HG03139 (cell line): ENCODE data around the gene BRAT1.

Experiments used
- ATAC-seq: cut with Tn5 transposase; IDR thresholded peaks from one replicate; pipeline ENCODE4 v1.9.1; 2021; ENCODE audit not compliant: unreplicated experiment

Gene BRAT1

DNA sequence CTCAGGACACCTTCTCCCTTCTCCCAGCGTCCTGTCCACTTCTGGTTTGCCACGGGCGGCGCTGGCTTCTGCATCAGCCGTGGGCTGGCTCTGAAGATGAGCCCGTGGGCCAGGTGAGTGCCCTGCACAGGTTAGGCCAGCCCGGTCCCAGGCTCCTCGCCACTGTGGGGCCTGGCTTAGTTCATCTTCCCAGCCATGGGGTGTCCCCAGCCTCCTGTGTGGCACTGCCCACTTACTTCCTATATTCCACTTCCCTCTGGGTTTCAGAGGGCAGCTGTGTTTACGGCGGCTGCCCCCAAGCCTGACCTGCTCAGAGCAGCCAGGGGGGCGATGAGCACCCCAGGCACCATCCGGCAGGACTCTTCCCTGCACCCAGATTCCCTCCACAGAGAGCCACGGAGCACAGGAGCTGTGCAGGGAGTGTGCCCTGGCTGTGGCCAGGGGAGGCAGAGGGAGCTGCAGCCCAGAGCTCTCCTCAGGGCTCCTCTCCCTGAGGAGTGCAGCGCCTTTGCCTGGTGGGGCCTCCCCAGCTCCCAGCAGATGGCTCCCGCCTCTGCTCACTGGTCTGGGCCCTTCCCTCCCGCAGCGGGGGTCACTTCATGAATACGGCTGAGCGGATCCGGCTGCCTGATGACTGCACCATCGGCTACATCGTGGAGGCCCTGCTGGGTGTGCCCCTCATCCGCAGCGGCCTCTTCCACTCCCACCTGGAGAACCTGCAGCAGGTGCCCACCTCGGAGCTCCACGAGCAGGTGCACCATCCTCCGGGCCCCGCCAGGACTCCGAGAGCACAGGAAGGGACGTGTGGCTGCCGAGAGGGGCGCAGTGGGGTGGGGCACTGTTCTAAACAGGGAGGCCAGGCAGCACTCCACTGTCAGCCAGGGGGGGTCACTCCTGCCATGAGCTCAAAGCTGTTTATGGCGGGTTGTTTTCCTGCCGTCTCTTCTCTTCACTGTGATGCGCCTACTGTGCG, 29.4 kb downstream of the BRAT1 start:
- ATAC-seq: no peak

DNA sequence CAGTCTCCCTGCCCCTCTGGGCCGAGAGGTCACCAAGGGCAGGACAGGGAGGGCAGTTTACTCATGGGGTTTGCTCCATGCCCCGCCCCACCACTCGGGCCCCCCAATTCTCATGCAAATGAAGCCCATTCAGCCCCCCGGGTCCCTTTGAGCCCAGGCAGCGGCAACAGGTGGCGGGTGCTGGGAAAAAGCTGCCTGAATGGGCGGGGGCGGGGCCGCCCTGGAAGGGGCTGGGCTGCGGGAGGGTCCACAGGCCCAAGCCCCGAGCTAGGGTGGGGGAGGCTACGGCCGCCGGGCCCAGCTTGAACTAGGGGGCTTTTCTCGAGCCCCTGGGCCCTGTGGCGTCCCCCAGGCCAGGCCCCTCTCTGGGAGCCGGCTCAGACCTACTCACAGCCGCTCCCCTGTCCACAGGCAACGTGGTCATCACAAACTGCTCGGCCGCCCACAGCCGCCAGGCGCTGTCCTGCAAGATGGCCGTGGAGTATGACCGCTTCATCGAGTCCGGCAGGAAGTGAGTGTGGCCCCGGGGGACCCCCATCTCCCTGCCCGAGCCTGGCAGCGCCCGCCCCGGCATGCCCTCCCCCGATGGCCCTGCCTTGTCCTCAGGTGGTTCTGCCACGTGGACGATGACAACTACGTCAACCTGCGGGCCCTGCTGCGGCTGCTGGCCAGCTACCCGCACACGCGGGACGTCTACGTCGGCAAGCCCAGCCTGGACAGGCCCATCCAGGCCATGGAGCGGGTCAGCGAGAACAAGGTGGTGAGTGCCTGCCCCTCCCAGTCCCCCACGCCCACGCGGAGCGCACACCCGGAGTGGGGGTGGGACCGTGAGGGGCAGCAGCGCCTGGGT, 30.3 kb downstream of the BRAT1 start:
- no peak for ATAC-seq

DNA sequence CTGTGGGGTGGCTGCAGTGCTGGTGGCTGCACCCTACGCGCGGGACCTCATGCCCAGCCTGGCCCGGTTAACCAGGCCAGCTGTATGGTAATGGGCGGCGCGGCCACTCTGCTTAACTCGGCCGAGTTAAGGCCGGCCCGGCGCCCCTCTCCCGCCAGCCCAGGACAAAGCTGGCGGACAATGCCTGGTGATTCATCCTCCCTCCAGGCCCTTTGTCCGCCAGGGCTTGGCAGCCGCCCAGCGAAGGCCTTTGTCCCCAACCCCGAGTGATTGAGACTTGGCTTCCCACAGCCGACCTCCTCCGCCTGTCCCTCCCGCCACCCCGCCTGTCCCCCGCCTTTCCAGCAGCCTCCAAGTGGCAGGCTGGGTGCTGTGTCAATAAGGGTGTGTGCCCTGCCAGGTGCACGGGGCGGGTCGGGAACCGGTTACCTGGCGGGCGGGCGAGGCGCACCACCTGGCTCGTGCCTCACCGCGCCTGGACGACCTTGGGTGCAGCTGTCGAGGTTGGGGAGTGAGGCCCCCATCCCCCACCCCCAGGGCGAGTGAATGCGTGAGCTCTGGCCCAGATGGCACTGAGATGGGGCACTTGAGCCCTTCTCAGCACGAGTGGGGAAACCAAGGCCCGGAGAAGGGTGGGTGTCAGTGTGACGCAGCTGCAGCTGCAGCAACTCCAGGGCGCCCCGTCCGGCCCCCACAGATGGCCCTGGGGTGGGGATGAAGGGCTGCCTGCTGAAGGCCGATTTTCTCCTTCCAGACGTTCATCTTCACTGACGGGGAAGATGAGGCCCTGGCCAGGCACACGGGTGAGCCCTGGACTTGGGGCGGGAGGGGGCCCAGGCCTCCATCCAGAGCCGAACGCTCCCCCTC, 31.1 kb downstream of the BRAT1 start:
- no peak for ATAC-seq

DNA sequence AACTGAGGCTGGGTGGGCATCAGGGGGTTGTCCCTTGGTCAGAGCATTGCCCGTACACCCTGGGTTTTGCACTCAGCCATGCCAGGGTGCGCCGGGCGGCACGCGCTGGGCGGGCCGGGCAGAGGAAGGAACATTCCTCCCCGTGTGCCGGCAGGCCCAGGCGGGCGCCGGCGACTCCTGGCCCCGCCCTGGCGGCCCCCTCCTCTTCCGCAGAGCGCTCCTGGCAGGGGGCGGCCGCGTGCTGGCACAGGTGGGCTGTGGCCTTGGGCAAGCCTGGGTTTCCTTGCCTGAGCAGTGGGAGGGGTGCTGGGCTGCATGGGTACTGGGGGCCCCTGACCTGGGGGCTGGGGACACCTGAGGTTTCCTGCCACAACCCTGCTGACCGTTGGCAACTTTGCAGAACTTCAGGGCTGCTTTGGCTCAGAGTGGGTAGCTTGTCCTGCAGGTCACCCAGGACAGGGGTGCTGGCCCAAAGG, 31.8 kb downstream of the BRAT1 start:
- no peak for ATAC-seq

DNA sequence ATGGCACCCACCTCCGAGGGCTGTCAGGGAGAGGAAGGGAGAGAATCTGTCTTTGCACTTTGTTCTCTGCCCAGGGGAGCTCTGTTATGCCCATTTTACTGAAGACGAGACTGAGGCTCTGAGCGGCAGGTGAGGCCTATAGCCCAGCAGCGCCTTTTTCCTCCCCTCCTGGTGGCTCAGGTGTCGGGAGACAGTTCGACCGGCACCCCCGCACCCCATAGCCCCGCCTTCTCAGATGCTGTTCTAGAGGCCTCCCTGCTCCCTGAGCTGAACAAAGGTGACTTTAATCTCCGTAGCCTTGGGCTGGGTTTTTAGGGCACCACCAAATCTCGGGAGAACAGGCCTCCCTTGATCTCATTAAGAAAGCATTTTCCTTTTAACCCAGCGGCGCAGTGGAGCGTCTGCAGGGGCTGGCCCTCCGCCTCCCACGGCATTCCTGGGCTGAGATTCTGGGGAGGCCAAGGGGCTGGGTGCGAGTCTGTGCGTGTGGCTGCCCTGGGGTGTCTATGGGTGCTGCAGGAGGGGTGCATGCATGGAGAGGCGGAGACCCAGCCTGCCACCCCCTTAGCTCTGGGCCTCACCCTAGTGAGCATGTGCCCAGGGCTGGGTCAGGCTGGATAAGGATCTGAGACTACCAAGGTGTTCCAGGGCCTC, 32.4 kb downstream of the BRAT1 start:
- no peak for ATAC-seq

DNA sequence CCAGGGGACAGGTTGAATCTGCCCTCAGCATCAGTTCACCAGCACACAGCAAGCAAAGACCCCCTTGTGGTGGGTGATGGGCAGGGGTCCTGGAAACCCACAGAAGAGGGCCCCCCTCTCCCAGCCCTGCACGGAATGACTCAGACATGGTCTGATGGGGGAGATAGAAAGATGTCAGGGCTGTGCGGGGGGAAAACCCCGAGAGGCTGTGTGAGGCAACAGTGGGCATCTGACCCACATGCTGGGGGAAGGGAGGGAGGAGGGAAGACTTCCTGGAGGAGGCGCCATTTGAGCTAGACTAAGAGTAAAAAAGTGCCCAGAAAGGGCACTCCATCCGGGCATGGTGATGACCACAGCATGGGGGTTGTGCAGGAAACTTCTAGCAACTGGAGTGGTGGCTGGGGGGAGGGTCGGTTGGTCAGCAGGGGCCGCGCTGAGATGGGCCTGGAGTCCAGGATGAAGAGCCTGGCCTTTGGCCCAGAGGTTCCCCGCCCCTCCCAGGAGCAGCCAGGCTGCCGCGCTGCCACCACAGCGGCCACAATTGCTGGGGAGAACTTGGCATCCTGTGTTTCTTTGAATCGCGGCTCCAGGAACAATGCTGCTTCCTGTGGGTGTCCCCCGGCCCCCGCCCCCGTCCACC, 33.3 kb downstream of the BRAT1 start:
- no peak for ATAC-seq

DNA sequence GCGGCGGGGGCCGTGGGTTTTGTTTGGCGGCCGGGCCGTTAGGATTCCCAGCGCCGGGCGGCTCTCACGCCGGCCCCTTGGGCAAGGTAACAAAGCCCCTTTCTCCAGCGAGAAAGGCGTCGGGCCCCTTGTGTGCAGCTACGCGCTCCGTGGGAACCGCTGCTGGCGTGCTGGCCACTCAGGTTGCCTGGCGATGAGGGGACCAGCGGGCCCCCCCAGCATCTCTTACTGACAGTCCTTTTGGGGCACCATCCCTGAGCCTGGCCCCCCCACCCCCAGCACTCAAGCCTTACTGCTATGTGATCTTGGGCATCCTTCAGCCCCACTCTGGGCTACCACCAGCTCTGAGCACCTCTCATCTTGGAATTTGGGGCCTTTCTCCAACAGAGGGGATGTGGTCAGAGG, 34.0 kb downstream of the BRAT1 start:
- ATAC-seq: no peak

DNA sequence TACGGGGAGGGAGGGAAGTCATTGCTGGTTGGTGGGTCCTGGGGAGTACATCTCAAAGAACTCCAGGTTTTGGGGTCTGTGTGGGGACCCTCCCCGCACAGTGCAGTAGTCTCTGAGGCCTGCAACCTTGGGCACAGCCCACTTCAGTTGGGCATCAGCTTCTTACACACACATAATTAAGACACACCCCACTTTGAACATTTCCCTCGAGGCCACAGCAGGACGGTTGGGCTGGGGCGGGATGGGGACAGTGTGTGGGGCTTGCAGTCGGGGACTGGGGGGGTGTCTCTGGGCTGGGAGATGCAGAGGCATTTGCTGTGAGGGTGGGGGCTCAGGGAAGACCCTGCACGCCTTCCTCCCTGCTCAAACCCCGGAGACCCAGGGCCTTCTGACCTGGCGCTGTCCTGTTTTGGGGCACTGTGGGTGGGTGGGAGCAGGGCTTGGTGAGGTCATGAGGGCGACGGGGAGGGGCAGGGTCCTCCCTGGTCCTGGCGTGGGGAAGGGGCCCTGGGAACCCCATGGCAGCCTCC, 34.5 kb downstream of the BRAT1 start:
- ATAC-seq: no peak

DNA sequence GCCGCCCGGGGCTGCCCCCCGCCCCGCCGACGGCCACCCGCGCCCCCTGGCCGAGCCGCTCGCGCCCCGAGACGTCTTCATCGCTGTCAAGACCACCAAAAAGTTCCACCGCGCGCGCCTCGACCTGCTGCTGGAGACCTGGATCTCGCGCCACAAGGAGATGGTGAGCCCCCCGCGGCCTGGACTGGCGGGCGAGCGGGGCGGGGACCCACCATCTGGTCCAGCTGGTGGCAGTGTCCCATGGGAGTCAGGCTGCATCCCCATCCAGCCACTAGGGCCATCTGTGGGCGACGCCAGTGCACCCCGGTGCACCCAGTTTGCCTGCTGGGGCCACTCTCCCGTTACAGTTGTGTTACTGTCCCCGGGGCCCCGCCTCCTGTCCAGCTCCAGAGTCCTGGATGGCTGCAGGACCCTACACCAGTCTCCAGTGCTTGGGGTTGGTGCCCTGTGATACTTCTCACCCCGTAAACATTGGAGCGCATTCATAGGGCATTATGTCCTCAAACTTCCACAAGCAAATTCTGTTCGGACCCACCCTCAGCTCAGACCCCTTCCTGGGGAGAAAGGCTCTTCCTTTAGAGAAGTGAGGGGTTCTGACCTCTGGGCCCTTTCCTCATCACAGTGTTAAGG, 35.1 kb downstream of the BRAT1 start:
- ATAC-seq: no peak

DNA sequence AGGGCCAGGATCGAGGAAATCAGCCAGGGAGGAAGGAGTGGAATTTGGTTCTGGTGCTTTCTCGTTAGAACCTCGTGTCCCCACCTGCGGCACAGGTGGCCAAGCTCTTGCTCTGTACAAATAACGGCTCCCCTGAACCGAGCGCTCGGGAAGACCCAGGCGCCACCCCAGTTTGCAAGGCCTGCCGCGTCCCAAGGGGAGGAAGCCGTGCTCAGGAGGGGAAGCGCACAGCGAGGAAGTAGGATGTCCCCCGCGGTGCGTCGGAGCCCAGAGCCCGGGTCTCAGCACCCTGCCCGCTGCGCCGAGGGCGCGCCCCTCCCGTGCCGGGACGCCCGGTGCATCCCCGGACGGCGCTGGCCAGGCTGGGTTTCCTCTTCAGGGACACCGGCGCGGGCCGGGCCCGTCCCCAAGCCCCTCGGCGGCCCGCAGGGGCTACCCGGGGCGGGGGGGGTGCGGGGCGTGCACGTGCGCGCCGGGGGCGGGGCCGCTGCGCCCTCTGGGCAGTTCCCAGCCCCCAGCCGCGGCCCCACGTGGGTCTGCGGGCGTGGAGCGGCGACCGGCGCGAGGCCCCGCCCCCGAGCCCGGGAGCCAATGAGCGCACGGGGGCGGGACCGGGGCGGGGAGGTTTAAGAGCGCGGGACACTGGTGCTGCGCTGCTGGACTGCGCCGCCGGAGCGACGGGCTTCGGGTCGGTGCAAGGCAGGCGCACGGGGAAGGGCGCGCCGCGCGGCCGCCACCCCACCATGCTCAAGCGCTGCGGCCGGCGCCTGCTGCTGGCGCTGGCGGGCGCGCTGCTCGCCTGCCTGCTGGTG, 36.0 kb downstream of the BRAT1 start, which contains the start of gene LFNG:
TSS of gene LFNG (plus strand) at position 656 of the 812 bp plus-strand sequence. CDS start at position 744, 88 bp downstream.
- ATAC-seq: peak; percentile 65

DNA sequence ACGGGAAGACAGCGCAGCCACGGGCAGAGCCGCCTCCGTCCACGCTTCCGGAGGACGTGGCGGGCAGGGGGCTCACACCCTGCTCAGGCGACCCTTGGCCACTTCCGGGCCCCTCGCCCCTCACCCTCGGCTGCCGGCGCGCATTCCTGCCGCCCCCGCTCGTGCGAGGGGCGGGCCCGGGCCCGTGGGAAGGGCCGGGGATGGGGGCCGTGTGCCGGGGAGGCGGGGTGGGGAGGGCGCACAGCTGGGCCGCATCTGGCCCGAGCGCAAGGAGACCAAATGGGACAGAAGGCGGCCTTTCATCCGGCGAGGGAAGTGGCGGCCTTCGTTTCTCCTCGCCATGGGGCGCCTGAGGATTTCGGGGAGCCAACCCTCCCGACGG, 36.6 kb downstream of the BRAT1 start:
- ATAC-seq: no peak

DNA sequence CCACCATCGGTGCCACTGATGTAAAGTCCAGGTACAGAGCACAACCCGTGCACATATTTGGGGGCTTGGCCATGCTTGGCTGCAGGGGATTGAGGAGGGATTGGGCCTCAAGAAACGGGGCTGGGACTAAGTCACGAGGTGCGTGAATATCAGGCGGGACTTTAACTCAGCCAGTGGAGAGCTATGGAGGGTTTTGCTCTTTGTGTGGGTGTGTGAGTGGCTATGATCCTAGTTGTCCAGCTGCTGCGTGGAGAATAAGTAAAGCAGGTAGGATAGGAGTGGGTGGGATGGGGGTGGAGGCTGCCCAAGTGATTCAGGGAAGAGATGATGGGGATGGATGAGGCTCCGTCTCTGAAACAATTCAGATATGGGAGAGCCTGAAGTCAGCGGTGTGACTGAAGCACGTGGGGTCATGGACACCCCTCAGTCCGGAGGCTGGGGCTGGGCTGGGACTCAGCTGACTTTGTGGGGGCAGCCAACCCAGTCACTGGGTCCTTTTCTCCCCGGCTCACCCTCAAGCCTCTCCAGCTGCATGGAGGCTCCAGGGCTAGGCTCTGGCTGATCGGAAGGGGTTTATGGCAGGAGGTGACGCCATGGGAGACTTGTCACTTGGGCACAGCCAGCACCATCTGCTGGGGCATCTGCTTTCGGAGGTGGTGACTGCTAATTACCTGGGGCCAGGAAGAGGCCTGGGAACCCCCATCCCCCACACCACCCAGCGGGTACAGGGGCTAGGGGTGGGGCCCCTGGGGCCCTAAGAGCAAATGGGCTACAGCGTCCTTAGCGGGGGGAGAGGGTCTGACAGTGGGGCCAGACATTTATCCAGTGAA, 37.4 kb downstream of the BRAT1 start:
- ATAC-seq: no peak

DNA sequence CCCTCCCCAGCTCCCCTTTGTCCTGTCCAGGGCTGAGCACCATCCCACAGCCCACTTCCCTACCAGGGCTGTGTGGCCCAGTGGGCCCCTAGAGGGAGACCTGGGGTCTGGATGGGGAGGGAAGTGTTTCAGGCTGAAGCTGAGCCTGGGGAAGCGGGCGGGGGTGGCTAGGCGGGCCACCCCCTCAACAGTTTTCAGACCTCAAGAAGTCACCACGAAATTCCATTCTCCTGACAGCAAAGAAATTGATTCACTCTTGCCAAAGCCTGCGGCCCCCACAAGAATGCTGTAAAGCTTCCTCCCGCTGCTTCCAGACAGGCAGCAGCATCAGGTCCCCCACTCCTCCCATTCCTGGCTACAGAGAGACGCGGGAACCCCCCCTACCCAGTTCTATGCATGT, 38.3 kb downstream of the BRAT1 start:
- ATAC-seq: no peak

DNA sequence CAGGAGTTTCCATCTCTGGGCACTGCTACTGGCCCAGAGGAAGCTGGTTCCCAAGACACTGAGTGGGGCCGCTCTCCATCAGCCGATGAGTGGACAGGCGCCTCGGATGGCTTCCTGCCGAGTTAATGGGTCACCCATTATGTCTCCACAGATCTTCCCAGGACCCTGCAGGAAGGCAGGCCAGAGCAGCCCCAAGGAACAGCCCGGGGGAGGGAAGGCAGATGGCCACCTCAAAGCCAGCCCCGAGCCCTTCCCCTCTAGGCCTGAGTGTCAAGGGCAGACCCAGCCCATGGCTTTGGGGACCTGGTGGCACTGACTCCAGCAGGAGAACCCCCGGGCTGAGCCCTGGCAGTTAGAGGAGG, 39.1 kb downstream of the BRAT1 start:
- no peak for ATAC-seq

DNA sequence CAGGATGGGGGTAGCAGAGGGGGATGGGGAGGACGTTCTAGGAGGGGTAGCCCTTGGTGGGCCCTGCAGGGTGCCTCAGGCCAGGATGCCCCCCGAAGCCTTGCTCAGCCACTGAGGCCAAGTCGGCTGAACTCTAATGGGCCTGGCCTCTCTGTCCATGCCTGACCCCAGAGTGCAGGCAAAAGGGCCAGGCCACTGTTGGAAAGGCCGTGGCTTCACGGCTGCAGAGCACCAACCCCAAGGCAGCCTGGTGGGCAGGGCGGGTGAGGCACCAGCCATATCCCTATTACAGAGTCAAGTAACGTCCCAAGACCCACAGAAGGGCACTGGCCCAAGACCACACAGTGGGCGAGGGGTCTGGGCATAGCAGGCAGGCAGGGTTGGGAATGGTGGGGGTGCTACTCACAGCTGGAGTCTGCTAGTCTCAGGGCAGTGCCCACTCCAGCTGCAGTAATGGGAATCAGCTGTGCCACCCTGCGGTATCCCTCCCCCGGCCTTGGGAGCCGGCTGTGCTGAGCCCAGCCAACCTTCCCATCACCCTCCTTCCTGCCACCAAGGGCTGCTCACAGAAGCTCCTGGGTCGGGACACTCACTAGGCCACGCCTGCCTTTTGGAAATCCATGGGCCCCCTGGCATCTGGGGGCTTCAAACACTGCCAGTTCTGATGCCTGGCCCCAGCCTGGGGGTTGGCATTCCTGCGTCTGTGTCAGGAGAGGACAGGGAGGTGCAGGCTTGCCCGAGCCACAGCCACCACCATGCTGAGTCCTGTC, 39.7 kb downstream of the BRAT1 start:
- no peak for ATAC-seq
